Cardiac fibroblast (primary cell): Measurements from ENCODE around the gene ANKS6.
A peak's percentile ranks its signal among the peaks of the same experiment; 100 is the strongest.

Experiments
- DNase-seq, 2 donors: peaks; one replicate each; pipeline versions ENCODE4 v3.0.0 to v3.0.0-alpha.2; 2010; ENCODE audit warnings: low read depth in 2 of 2
- H3K4me3 ChIP-seq, 2 donors: replicated peaks in 1 of 2; 1 replicate in 1 of 2; 2 replicates in 1 of 2; pipeline ENCODE4 v1.5.1; 2011; ENCODE audit warnings: low read depth in 2 of 2, low read length in 2 of 2, mild to moderate bottlenecking in 2 of 2, moderate library complexity in 1 of 2
- CTCF ChIP-seq: IDR thresholded peaks from one replicate; pipeline ENCODE4 v1.5.1; 2011; ENCODE audit warnings: low read depth, mild to moderate bottlenecking, low read length, inconsistent platforms

Gene ANKS6

GRCh38 chr9:98778711-98779530, 17.4 kb downstream of the ANKS6 start:
- DNase-seq: no peak
- H3K4me3 ChIP-seq: no peak overlapping the region
- no peak for TF ChIP-seq CTCF

- no peak overlapping the region for H3K4me3 ChIP-seq
- TF ChIP-seq CTCF: no peak
- no peak for DNase-seq
Measured at GRCh38 chr9:98778251-98778650, 18.1 kb downstream of the ANKS6 start.

- no peak for TF ChIP-seq CTCF
- no peak for DNase-seq
- H3K4me3 ChIP-seq: no peak overlapping the region
Measured at GRCh38 chr9:98777618-98778017, 18.7 kb downstream of the ANKS6 start.

- TF ChIP-seq CTCF: peak; percentile 74
- peak; percentile 82 to 85 for DNase-seq
- no peak overlapping the region for H3K4me3 ChIP-seq
Measured at GRCh38 chr9:98775831-98776441, 20.4 kb downstream of the ANKS6 start.

GRCh38 chr9:98774746-98775145, 21.6 kb downstream of the ANKS6 start:
- peak; percentile 16 to 41 for DNase-seq
- H3K4me3 ChIP-seq: no peak overlapping the region
- peak; percentile 84 for TF ChIP-seq CTCF

- no peak overlapping the region for H3K4me3 ChIP-seq
- DNase-seq: no peak
- no peak for TF ChIP-seq CTCF
Measured at GRCh38 chr9:98773721-98774120, 22.6 kb downstream of the ANKS6 start.
